A673 (cell line): Measurements from ENCODE around the gene XIRP2.

Experiments used
- CTCF ChIP-seq: fragments of 300-800, 200-600 bp; sonication (generic); conservative IDR thresholded peaks from 2 replicates; pipeline ENCODE4 v1.5.1; 2017; ENCODE audit warnings: low read depth, mild to moderate bottlenecking, antibody characterized with exemption, low read length, moderate library complexity, mixed read lengths
- EZH2 ChIP-seq: fragments of 200-600 bp; sonication (generic); IDR thresholded peaks from 2 replicates; pipeline ENCODE4 v1.6.1; 2017; ENCODE audit warnings: borderline replicate concordance, low read depth, mild to moderate bottlenecking, mixed read lengths, antibody characterized with exemption, low read length; ENCODE audit not compliant: poor library complexity, severe bottlenecking

GRCh38 chr2:167190053-167190452, 301.8 kb downstream of the XIRP2 start:
- TF ChIP-seq CTCF (no peak), EZH2 (no peak)
